Stomach (tissue), 4 donors: ENCODE data around the gene ZNF516.

ENCODE experiments used
- EP300 ChIP-seq: sonication (generic); formaldehyde crosslinking; IDR thresholded peaks from one replicate; pipeline ENCODE4 v1.6.1; 2017; ENCODE audit warnings: antibody characterized with exemption
- POLR2A ChIP-seq, 4 donors: fragments of 450-650 bp; IDR thresholded peaks; one replicate each; pipeline ENCODE4 v1.6.1; 2016; ENCODE audit warnings: antibody characterized with exemption in 4 of 4, control low read depth in 2 of 4, mild to moderate bottlenecking in 1 of 4, moderate library complexity in 1 of 4
- TF ChIP-seq, protein P1 (sequence below), 7 experiments: fragments of 450-650 bp in 4 of 7; fragments of 200-600 bp in 3 of 7; sonication (generic) in 3 of 7; IDR thresholded peaks; one replicate each; pipeline ENCODE4 v1.5.1; 2016 to 2019; ENCODE audit warnings: antibody characterized with exemption in 7 of 7, control low read depth in 2 of 7, mild to moderate bottlenecking in 1 of 7

- TF ChIP-seq, protein P1, sequence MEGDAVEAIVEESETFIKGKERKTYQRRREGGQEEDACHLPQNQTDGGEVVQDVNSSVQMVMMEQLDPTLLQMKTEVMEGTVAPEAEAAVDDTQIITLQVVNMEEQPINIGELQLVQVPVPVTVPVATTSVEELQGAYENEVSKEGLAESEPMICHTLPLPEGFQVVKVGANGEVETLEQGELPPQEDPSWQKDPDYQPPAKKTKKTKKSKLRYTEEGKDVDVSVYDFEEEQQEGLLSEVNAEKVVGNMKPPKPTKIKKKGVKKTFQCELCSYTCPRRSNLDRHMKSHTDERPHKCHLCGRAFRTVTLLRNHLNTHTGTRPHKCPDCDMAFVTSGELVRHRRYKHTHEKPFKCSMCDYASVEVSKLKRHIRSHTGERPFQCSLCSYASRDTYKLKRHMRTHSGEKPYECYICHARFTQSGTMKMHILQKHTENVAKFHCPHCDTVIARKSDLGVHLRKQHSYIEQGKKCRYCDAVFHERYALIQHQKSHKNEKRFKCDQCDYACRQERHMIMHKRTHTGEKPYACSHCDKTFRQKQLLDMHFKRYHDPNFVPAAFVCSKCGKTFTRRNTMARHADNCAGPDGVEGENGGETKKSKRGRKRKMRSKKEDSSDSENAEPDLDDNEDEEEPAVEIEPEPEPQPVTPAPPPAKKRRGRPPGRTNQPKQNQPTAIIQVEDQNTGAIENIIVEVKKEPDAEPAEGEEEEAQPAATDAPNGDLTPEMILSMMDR (IDR thresholded peaks at IDR 0.05) = no peak
- no peak for TF ChIP-seq EP300
- no peak for TF ChIP-seq POLR2A (IDR thresholded peaks at IDR 0.05)
Observed at GRCh38 chr18:76314496-76314895, 180.5 kb downstream of the ZNF516 start.
